ENCODE results near the gene BHMT2. TPM values are rescaled to one million over a fixed set of nuclear protein-coding genes. Genes with fewer than 3 reads are reported as not detected.

BHMT2 gene
- total RNA-seq, 2 experiments from 2014 or later = not detected

Other genes with a start within 250 kb of the BHMT2 start
- 1 to 10 TPM; 6.3 to 7.4 TPM for gene ARSB, start 84.5 kb upstream of the BHMT2 start, total RNA-seq
- gene DMGDH, start 93 bp upstream of the BHMT2 start, total RNA-seq = under 1 TPM in 1 of 2 experiments, not detected in 1; 0.67 TPM
- not detected for gene BHMT, start 42.0 kb downstream of the BHMT2 start, total RNA-seq
- 1 to 10 TPM; 8.3 to 9.5 TPM for gene JMY, start 166.4 kb downstream of the BHMT2 start, total RNA-seq

Measured in activated naive CD8-positive, alpha-beta T cell treated with anti-CD3 and anti-CD28 coated beads, Interleukin-2, amount 10 ng/mL, durations not matched to agents 7 days and 5 days (primary cell).